Measurements from ENCODE around the gene SYNE1. TPM values are rescaled to one million over a fixed set of nuclear protein-coding genes. Genes with fewer than 3 reads are reported as not detected.
"Not testable (repeated sequence)": the region's sequence is repeated elsewhere in the genome, so short reads cannot be mapped to it uniquely, and the experiment has no call there.

Gene SYNE1
- total RNA-seq, 2 donors from 2014 or later, result 135 to 160 TPM

GRCh38 chr6:152632121-152632782, 4.9 kb downstream of the SYNE1 start:
- no peaks in the 10 kb centered on the region for H3K27me3 ChIP-seq
- no peaks in the 10 kb centered on the region for H3K36me3 ChIP-seq
- H3K27ac ChIP-seq, result no peak overlapping the region
- DNase-seq (ENCODE audit: low spot score), result no peak
- no peaks in the 10 kb centered on the region for H3K9me3 ChIP-seq
- H3K4me3 ChIP-seq, result no peak overlapping the region
- no peak for TF ChIP-seq CTCF (IDR thresholded peaks at IDR 0.05)
- peaks cover 0 to 7% of the 10 kb centered on the region in 2 donors for H3K4me1 ChIP-seq

- Histone ChIP-seq H3K9me3 (no peaks in the 10 kb centered on the region), H3K27me3 (no peaks in the 10 kb centered on the region), H3K4me1 (peaks cover 0 to 5% of the 10 kb centered on the region in 2 donors), H3K36me3 (no peaks in the 10 kb centered on the region), H3K4me3 (no peak overlapping the region), H3K27ac (no peak overlapping the region)
- DNase-seq (ENCODE audit: low spot score), result no peak
- no peak for TF ChIP-seq CTCF (IDR thresholded peaks at IDR 0.05)
Measured at GRCh38 chr6:152631376-152631775, 5.8 kb downstream of the SYNE1 start.

DNA sequence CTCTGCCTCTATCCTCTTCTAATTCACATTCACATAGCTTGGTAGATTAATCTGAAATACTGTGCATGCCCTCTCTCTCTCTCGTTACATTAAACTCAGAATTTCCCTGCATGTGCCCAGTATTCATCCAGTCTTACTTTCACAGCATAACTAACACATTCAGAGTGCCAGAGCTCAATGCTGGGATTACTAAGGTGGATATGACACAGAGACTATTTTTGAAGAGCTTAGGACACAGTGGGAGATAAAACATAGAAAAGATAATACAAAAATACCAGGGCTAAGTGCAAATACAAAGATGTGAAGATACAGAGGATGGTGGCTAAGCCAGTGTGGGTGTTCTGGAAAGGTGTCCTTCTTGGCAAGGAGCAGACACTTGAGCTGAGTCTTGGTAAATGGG, 6.3 kb downstream of the SYNE1 start:
- H3K4me3 ChIP-seq, result no peak overlapping the region
- H3K27me3 ChIP-seq, result no peaks in the 10 kb centered on the region
- no peak for TF ChIP-seq CTCF (IDR thresholded peaks at IDR 0.05)
- H3K36me3 ChIP-seq, result no peaks in the 10 kb centered on the region
- no peaks in the 10 kb centered on the region for H3K9me3 ChIP-seq
- H3K27ac ChIP-seq, result no peak overlapping the region
- peaks cover 0 to 4% of the 10 kb centered on the region in 2 donors for H3K4me1 ChIP-seq
- no peak for DNase-seq (ENCODE audit: low spot score)

GRCh38 chr6:152625213-152625612, 11.9 kb downstream of the SYNE1 start:
- H3K27me3 ChIP-seq, result no peaks in the 10 kb centered on the region
- no peak overlapping the region for H3K27ac ChIP-seq
- H3K9me3 ChIP-seq, result no peaks in the 10 kb centered on the region
- no peak for DNase-seq (ENCODE audit: low spot score)
- no peaks in the 10 kb centered on the region for H3K4me1 ChIP-seq
- H3K4me3 ChIP-seq, result no peak overlapping the region
- TF ChIP-seq CTCF (IDR thresholded peaks at IDR 0.05), result no peak
- no peaks in the 10 kb centered on the region for H3K36me3 ChIP-seq

GRCh38 chr6:152614776-152615175, 22.4 kb downstream of the SYNE1 start:
- H3K27ac ChIP-seq; H3K36me3 ChIP-seq; DNase-seq (ENCODE audit: low spot score); H3K4me3 ChIP-seq; H3K27me3 ChIP-seq; H3K9me3 ChIP-seq; H3K4me1 ChIP-seq: not testable (repeated sequence)

DNA sequence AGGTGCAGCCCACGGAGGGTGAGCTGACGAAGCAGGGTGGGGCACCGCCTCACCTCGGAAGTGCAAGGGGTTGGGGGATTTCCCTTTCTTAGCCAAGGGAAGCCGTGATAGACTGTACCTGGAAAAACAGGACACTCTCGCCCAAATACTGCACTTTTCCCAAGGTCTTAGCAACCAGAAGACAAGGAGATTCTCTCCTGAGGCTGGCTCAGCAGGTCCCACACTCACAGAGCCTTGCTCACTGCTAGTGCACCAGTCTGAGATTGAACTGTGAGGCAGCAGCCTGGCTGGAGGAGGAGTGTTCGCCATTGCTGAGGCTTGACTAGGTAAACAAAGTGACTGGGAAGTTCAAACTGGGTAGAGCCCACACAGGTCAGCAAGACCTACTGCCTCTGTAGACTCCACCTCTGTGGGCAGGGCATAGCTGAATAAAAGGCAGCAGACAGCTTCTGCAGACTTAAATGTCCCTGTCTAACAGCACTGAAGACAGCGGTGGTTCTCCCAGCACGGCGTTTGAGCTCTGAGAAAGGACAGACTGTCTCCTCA, 28.0 kb downstream of the SYNE1 start:
- H3K4me1 ChIP-seq, result no peaks in the 10 kb centered on the region
- H3K27ac ChIP-seq, result no peak overlapping the region
- H3K27me3 ChIP-seq, result no peaks in the 10 kb centered on the region
- H3K4me3 ChIP-seq, result no peak overlapping the region
- no peak for DNase-seq (ENCODE audit: low spot score)
- no peak for TF ChIP-seq CTCF (IDR thresholded peaks at IDR 0.05)
- H3K36me3 ChIP-seq, result no peaks in the 10 kb centered on the region
- no peaks in the 10 kb centered on the region for H3K9me3 ChIP-seq

All from right atrium auricular region (tissue), 2 donors.